HG03439 (cell line): ENCODE data around the gene C1RL.

Experiments
- ATAC-seq: cut with Tn5 transposase; IDR thresholded peaks from one replicate; pipeline ENCODE4 v1.9.1; 2021; ENCODE audit warnings: mild to moderate bottlenecking, moderate library complexity; ENCODE audit not compliant: unreplicated experiment

C1RL gene

GRCh38 chr12:7139200-7139599 is 30.2 kb upstream of the C1RL start:
- no peak for ATAC-seq

GRCh38 chr12:7137908-7138307 is 28.9 kb upstream of the C1RL start:
- no peak for ATAC-seq

- ATAC-seq, result no peak
Observed at GRCh38 chr12:7136676-7137075, 27.7 kb upstream of the C1RL start.

GRCh38 chr12:7136071-7136470 is 27.1 kb upstream of the C1RL start:
- no peak for ATAC-seq

GRCh38 chr12:7134396-7135166 is 25.6 kb upstream of the C1RL start:
- no peak for ATAC-seq

GRCh38 chr12:7131502-7131866 is 22.5 kb upstream of the C1RL start:
- no peak for ATAC-seq

- ATAC-seq, result no peak
Observed at GRCh38 chr12:7130701-7131501, 21.9 kb upstream of the C1RL start.

- no peak for ATAC-seq
Observed at GRCh38 chr12:7129872-7130691, 21.1 kb upstream of the C1RL start, which contains the start of gene CLSTN3. TSS of gene CLSTN3 (plus strand) at chr12:7130371. CDS start at chr12:7130649, 278 bp downstream.

- no peak for ATAC-seq
Observed at GRCh38 chr12:7129287-7129871, 20.4 kb upstream of the C1RL start.

- ATAC-seq, result no peak
Observed at GRCh38 chr12:7128681-7129286, 19.8 kb upstream of the C1RL start, which contains the start of gene RBP5. TSS of gene RBP5 (minus strand) at chr12:7128889. CDS start at chr12:7128775, 114 bp downstream.

- no peak for ATAC-seq
Observed at GRCh38 chr12:7127916-7128626, 19.1 kb upstream of the C1RL start.

- no peak for ATAC-seq
Observed at GRCh38 chr12:7125632-7126227, 16.7 kb upstream of the C1RL start.

GRCh38 chr12:7123806-7124522 is 14.9 kb upstream of the C1RL start:
- ATAC-seq, result no peak

- ATAC-seq, result no peak
Observed at GRCh38 chr12:7122811-7123769, 14.1 kb upstream of the C1RL start.

- no peak for ATAC-seq
Observed at GRCh38 chr12:7121324-7121723, 12.3 kb upstream of the C1RL start.

- ATAC-seq, result no peak
Observed at GRCh38 chr12:7120166-7120565, 11.2 kb upstream of the C1RL start.

GRCh38 chr12:7118881-7119280 is 9.9 kb upstream of the C1RL start:
- ATAC-seq, result no peak

- no peak for ATAC-seq
Observed at GRCh38 chr12:7117670-7118069, 8.7 kb upstream of the C1RL start.
